Measurements from ENCODE around the gene PGAP2.
"Not testable (repeated sequence)": the region's sequence is repeated elsewhere in the genome, so short reads cannot be mapped to it uniquely, and the experiment has no call there.

PGAP2 gene

DNA sequence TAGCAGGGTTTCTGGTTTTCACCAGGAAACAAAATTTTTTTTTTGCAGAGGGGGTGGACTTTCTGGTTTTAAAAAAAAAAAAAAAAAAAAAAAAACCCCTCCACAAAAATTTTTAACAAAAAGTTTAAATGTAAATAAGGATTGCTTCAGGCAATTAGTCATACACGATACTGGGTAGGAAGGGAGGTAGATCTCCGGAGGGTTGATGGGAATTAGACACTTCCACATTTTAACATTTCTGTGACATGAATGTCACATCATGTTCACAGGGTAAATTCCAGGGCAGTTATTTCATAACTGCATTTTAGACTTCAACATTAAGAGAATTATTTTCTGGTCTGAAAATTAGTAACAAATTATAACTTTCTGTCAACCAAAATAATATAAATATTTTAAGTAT is 26.9 kb upstream of the PGAP2 start:
- Histone ChIP-seq H3K36me3 (ENCODE audit: control insufficient read depth in 4 of 4, insufficient read depth in 4 of 4, low read length in 3 of 4) (peaks cover 9 to 35% (median 21%) of the 10 kb centered on the region in 4 experiments), H3K4me3 (ENCODE audit: control insufficient read depth in 1 of 7, extremely low read depth in 1 of 7, insufficient read depth in 4 of 7, low read depth in 2 of 7, low read length in 6 of 7) (peak overlapping the region in 1 of 7 experiments; percentile 34), H3K4me1 (ENCODE audit: control extremely low read depth in 1 of 4, control insufficient read depth in 4 of 4, insufficient read depth in 4 of 4, low read length in 3 of 4) (peaks cover 26 to 62% (median 43%) of the 10 kb centered on the region in 4 experiments), H3K27ac (ENCODE audit: insufficient read depth in 1 of 2, low read depth in 1 of 2, low read length in 2 of 2, poor library complexity in 1 of 2, severe bottlenecking in 2 of 2) (peak overlapping the region; percentile 58 to 78), H3K27me3 (replicated peaks in 2 of 5; ENCODE audit: control insufficient read depth in 4 of 5, insufficient read depth in 5 of 5, low read length in 4 of 5) (no peaks in the 10 kb centered on the region), H3K9me3 (ENCODE audit: control extremely low read depth in 1 of 5, control insufficient read depth in 4 of 5, insufficient read depth in 2 of 5, low read depth in 1 of 5, low read length in 4 of 5) (no peaks in the 10 kb centered on the region)
- POLR2A ChIA-PET: interaction anchor here (0.6 kb wide), 1 partner anchor 16 kb away, joined by 4 read pairs; the partner anchor contains the start of gene NUP98
- no CpG with 5 or more reads among the region's 2 CpGs for WGBS (ENCODE audit: insufficient coverage)
- peak; percentile 40 to 80 (median 74) for DNase-seq
- CTCF ChIA-PET: interaction anchor here (0.7 to 13.7 kb wide), 5 partner anchors 26 to 291 kb away, joined by 3 to 136 read pairs (median 4); partner anchors contain the start of gene PGAP2

DNA sequence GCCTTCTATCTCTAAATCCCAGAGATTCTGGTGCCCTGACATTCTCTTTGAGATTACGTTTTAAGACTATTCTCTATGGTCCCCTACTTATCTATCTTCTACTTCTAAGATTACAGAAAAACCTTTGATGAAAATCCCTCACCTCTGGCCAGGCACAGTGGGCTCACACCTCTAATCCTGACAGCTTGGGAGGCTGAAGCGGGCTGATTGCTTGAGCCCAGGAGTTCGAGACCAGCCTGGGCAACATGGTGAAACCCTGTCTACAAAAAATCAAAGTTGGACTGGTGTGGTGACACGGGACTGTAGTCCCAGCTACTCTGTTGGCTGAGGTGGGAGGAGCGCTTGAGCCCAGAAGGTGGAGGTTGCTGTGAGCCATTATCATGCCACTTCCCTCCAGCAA is 25.4 kb upstream of the PGAP2 start:
- H3K27me3 ChIP-seq (replicated peaks in 2 of 5; ENCODE audit: control insufficient read depth in 4 of 5, insufficient read depth in 5 of 5, low read length in 4 of 5): no peaks in the 10 kb centered on the region
- H3K4me3 ChIP-seq (ENCODE audit: control insufficient read depth in 1 of 7, extremely low read depth in 1 of 7, insufficient read depth in 4 of 7, low read depth in 2 of 7, low read length in 6 of 7): no peak overlapping the region
- no peaks in the 10 kb centered on the region for H3K9me3 ChIP-seq (ENCODE audit: control extremely low read depth in 1 of 5, control insufficient read depth in 4 of 5, insufficient read depth in 2 of 5, low read depth in 1 of 5, low read length in 4 of 5)
- ChIA-PET POLR2A (no interaction called here), CTCF (interaction anchor here (0.9 to 13.7 kb wide), 5 partner anchors 25 to 286 kb away, joined by 3 to 136 read pairs (median 4); partner anchors contain the start of gene PGAP2)
- DNase-seq: no peak
- WGBS (ENCODE audit: insufficient coverage): 94% methylated on average over 5 of the region's 5 CpGs
- peaks cover 32 to 77% (median 58%) of the 10 kb centered on the region in 4 experiments for H3K4me1 ChIP-seq (ENCODE audit: control extremely low read depth in 1 of 4, control insufficient read depth in 4 of 4, insufficient read depth in 4 of 4, low read length in 3 of 4)
- peak overlapping the region; percentile 9 to 66 for H3K27ac ChIP-seq (ENCODE audit: insufficient read depth in 1 of 2, low read depth in 1 of 2, low read length in 2 of 2, poor library complexity in 1 of 2, severe bottlenecking in 2 of 2)
- peaks cover 7 to 31% (median 14%) of the 10 kb centered on the region in 4 experiments for H3K36me3 ChIP-seq (ENCODE audit: control insufficient read depth in 4 of 4, insufficient read depth in 4 of 4, low read length in 3 of 4)

DNA sequence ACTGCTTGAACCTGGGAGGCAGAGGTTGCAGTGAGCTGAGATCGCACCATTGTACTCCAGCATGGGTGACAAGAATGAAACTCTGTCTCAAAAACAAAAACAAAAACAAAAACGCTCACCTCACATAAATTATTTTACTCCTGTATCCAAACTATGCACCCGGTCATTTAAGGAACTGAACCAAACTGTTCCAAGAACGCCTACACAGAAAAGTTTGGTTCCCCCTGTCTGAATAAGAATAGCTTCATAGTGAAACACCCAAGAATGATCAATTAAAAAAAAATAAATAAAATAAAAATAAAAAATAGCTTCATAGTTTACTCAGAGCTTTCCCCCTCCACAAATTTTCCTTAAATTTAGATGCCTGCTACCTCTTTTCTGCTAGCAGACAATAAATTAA is 24.7 kb upstream of the PGAP2 start:
- peaks cover 36 to 84% (median 62%) of the 10 kb centered on the region in 4 experiments for H3K4me1 ChIP-seq (ENCODE audit: control extremely low read depth in 1 of 4, control insufficient read depth in 4 of 4, insufficient read depth in 4 of 4, low read length in 3 of 4)
- CTCF ChIA-PET: interaction anchor here (0.5 to 13.7 kb wide), 8 partner anchors 12 to 285 kb away, joined by 3 to 136 read pairs (median 4); partner anchors contain the start of genes NUP98 and PGAP2
- H3K4me3 ChIP-seq (ENCODE audit: control insufficient read depth in 1 of 7, extremely low read depth in 1 of 7, insufficient read depth in 4 of 7, low read depth in 2 of 7, low read length in 6 of 7): no peak overlapping the region
- no peaks in the 10 kb centered on the region for H3K9me3 ChIP-seq (ENCODE audit: control extremely low read depth in 1 of 5, control insufficient read depth in 4 of 5, insufficient read depth in 2 of 5, low read depth in 1 of 5, low read length in 4 of 5)
- WGBS (ENCODE audit: insufficient coverage): 83% methylated on average over 2 of the region's 4 CpGs
- peak overlapping the region; percentile 75 to 85 for H3K27ac ChIP-seq (ENCODE audit: insufficient read depth in 1 of 2, low read depth in 1 of 2, low read length in 2 of 2, poor library complexity in 1 of 2, severe bottlenecking in 2 of 2)
- no peak for DNase-seq
- POLR2A ChIA-PET: no interaction called here
- H3K36me3 ChIP-seq (ENCODE audit: control insufficient read depth in 4 of 4, insufficient read depth in 4 of 4, low read length in 3 of 4): peaks cover 3 to 24% (median 9%) of the 10 kb centered on the region in 4 experiments
- no peaks in the 10 kb centered on the region for H3K27me3 ChIP-seq (replicated peaks in 2 of 5; ENCODE audit: control insufficient read depth in 4 of 5, insufficient read depth in 5 of 5, low read length in 4 of 5)

DNA sequence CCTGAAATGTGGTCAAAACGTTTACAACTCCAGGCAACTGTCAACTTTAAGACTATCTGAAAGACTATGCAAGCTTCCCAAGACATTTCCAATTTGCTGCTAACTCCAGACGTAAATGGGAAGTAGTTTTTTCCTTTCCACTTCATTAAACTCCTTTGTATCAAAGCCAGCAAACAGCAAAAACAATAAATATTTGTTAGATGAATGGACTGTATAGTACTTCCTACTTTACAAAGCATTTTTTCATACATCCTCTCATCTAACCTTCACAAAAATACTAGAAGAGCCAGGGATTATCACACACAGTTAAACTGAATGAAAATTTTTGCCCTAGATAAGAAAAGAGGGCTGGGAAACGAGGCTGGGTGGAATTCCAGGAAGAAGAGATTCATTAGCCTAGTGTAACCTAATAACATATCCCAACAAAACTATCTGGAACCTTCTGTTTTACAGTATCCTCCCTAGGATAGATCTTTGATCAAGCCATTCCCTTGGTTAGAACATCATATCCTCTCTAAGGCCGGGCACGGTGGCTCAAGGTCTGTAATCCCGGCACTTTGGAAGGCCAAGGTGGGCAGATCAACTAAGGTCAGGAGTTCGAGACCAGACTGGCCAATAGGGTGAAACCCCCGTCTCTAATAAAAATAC is 21.5 kb upstream of the PGAP2 start:
- Histone ChIP-seq H3K27ac (ENCODE audit: insufficient read depth in 1 of 2, low read depth in 1 of 2, low read length in 2 of 2, poor library complexity in 1 of 2, severe bottlenecking in 2 of 2) (peak overlapping the region; percentile 35 to 85), H3K36me3 (ENCODE audit: control insufficient read depth in 4 of 4, insufficient read depth in 4 of 4, low read length in 3 of 4) (peaks cover 0 to 17% (median 9%) of the 10 kb centered on the region in 4 experiments), H3K4me3 (ENCODE audit: control insufficient read depth in 1 of 7, extremely low read depth in 1 of 7, insufficient read depth in 4 of 7, low read depth in 2 of 7, low read length in 6 of 7) (peak overlapping the region in 3 of 7 experiments; percentile 13 to 50 (median 19)), H3K9me3 (ENCODE audit: control extremely low read depth in 1 of 5, control insufficient read depth in 4 of 5, insufficient read depth in 2 of 5, low read depth in 1 of 5, low read length in 4 of 5) (no peaks in the 10 kb centered on the region), H3K4me1 (ENCODE audit: control extremely low read depth in 1 of 4, control insufficient read depth in 4 of 4, insufficient read depth in 4 of 4, low read length in 3 of 4) (peaks cover 30 to 83% (median 56%) of the 10 kb centered on the region in 4 experiments), H3K27me3 (replicated peaks in 2 of 5; ENCODE audit: control insufficient read depth in 4 of 5, insufficient read depth in 5 of 5, low read length in 4 of 5) (no peaks in the 10 kb centered on the region)
- peak in 1 of 3 donors; percentile 31 for DNase-seq
- ChIA-PET CTCF (interaction anchor here (3.5 to 13.7 kb wide), 2 partner anchors 9 to 21 kb away, joined by 15 to 136 read pairs; partner anchors contain the start of gene PGAP2), POLR2A (interaction anchor here (2.6 kb wide), 1 partner anchor 10 kb away, joined by 10 read pairs; the partner anchor contains the start of gene NUP98)
- WGBS (ENCODE audit: insufficient coverage): 67% methylated on average over 3 of the region's 8 CpGs

DNA sequence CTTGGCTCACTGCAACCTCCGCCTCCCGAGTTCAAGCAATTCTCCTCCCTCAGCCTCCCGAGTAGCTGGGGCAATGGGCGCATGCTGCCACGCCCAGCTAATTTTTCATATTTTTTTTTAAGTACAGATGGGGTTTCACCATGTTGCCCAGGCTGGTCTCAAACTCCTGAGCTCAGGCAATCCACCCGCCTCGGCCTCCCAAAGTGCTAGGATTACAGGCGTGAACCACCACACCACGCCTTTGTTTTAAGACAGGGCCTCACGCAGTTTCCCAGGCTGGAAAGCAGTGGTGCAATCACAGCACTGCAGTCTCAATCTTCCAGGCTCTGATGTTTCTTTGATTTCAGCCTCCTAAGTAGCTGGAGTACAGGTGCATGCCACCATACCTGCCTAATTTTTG is 14.0 kb upstream of the PGAP2 start:
- not testable (repeated sequence) for H3K27ac ChIP-seq (ENCODE audit: insufficient read depth in 1 of 2, low read depth in 1 of 2, low read length in 2 of 2, poor library complexity in 1 of 2, severe bottlenecking in 2 of 2); DNase-seq; H3K9me3 ChIP-seq (ENCODE audit: control extremely low read depth in 1 of 5, control insufficient read depth in 4 of 5, insufficient read depth in 2 of 5, low read depth in 1 of 5, low read length in 4 of 5); H3K27me3 ChIP-seq (replicated peaks in 2 of 5; ENCODE audit: control insufficient read depth in 4 of 5, insufficient read depth in 5 of 5, low read length in 4 of 5)
- 100% methylated on average over 5 of the region's 10 CpGs for WGBS (ENCODE audit: insufficient coverage)
- ChIA-PET CTCF (interaction anchor here (1.4 to 7.0 kb wide), 3 partner anchors 14 to 278 kb away, joined by 3 to 49 read pairs (median 7); partner anchors contain the start of gene PGAP2), POLR2A (interaction anchor here (2.1 kb wide), 1 partner anchor 9 kb away, joined by 6 read pairs; no protein-coding TSS in a partner anchor)
- Histone ChIP-seq H3K4me1 (ENCODE audit: control extremely low read depth in 1 of 4, control insufficient read depth in 4 of 4, insufficient read depth in 4 of 4, low read length in 3 of 4) (peaks cover 9 to 46% (median 29%) of the 10 kb centered on the region in 4 experiments), H3K4me3 (ENCODE audit: control insufficient read depth in 1 of 7, extremely low read depth in 1 of 7, insufficient read depth in 4 of 7, low read depth in 2 of 7, low read length in 6 of 7) (peak overlapping the region in 2 of 7 experiments; percentile 43 to 95), H3K36me3 (ENCODE audit: control insufficient read depth in 4 of 4, insufficient read depth in 4 of 4, low read length in 3 of 4) (peaks cover 6 to 40% (median 26%) of the 10 kb centered on the region in 4 experiments)

DNA sequence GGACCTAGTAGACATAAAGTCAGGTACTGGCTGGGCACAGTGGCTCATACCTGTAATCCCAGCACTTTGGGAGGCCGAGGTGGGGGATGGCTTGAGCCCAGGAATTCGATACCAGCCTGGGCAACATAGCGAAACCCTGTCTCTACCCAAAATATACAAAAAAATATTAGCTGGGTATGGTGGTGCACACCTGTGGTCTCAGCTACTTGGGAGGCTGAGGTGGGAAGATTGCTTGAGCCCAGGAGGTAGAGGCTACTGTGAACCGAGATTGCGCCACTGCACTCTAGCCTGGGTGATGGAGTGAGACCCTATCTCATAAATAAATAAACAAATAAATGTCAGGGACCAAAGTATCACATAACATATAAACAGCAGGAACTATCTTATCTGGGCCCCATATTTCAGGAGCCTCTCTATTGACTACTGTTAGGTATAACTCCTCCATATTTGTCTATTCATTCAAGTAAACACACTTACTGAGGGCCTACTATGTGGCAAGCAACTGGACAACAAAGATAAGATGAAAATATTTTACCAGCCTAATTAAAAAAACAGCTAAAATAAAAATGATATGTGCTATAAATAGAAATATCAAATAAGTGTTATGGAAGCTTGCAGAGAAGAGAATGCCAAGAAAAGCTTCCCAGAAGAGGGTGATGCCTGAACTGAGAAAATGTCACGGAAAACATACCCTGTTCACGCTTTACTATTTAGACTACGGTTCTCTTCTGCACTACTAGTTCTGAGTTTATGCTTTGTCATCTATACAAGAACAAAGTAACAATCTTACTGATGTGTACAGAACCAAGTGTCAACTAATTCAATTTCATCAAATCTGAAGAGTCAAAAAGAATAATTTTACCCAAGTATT is 13.0 kb upstream of the PGAP2 start:
- ChIA-PET CTCF (interaction anchor here (1.4 to 7.0 kb wide), 6 partner anchors 10 to 277 kb away, joined by 3 to 49 read pairs (median 5); partner anchors contain the start of gene PGAP2), POLR2A (interaction anchor here (0.9 to 2.8 kb wide), 4 partner anchors 9 to 15 kb away, joined by 5 to 10 read pairs (median 8); partner anchors contain the start of gene PGAP2)
- Histone ChIP-seq H3K4me3 (ENCODE audit: control insufficient read depth in 1 of 7, extremely low read depth in 1 of 7, insufficient read depth in 4 of 7, low read depth in 2 of 7, low read length in 6 of 7) (peak overlapping the region in 6 of 7 experiments; percentile 70 to 95 (median 91)), H3K27ac (ENCODE audit: insufficient read depth in 1 of 2, low read depth in 1 of 2, low read length in 2 of 2, poor library complexity in 1 of 2, severe bottlenecking in 2 of 2) (peak overlapping the region; percentile 94 to 99), H3K4me1 (ENCODE audit: control extremely low read depth in 1 of 4, control insufficient read depth in 4 of 4, insufficient read depth in 4 of 4, low read length in 3 of 4) (peaks cover 9 to 39% (median 26%) of the 10 kb centered on the region in 4 experiments), H3K36me3 (ENCODE audit: control insufficient read depth in 4 of 4, insufficient read depth in 4 of 4, low read length in 3 of 4) (peaks cover 6 to 36% (median 20%) of the 10 kb centered on the region in 4 experiments), H3K27me3 (replicated peaks in 2 of 5; ENCODE audit: control insufficient read depth in 4 of 5, insufficient read depth in 5 of 5, low read length in 4 of 5) (no peaks in the 10 kb centered on the region), H3K9me3 (ENCODE audit: control extremely low read depth in 1 of 5, control insufficient read depth in 4 of 5, insufficient read depth in 2 of 5, low read depth in 1 of 5, low read length in 4 of 5) (no peaks in the 10 kb centered on the region)
- no peak for DNase-seq
- WGBS (ENCODE audit: insufficient coverage): 79% methylated on average over 2 of the region's 8 CpGs

Measured in common myeloid progenitor, CD34-positive (primary cell).